Fibroblast of villous mesenchyme (primary cell): ENCODE results near the gene ABHD16A. TPM values are rescaled to one million over a fixed set of nuclear protein-coding genes. Genes with fewer than 3 reads are reported as not detected.

ENCODE experiments used
- DNase-seq: peaks from one replicate; pipeline ENCODE4 v3.0.0-alpha.2; 2010; ENCODE audit warnings: low read depth
- H3K4me3 ChIP-seq: 2 replicates; pipeline ENCODE4 v1.5.1; 2011; ENCODE audit warnings: low read depth, mild to moderate bottlenecking, low read length
- total RNA-seq: library from RNA; depleted of rRNA; stranded (reverse); fragments of >200 nt; gene quantifications from 2 replicates; pipeline ENCODE4 v1.2.3, GENCODE V29; 2012
- TF ChIP-seq, protein P1 (sequence below): IDR thresholded peaks from 2 replicates; pipeline ENCODE4 v1.5.1; 2012; ENCODE audit warnings: low read depth, mild to moderate bottlenecking, low read length; ENCODE audit not compliant: insufficient read depth

ABHD16A gene
- total RNA-seq, 1 donor, result 76.0 TPM

DNA sequence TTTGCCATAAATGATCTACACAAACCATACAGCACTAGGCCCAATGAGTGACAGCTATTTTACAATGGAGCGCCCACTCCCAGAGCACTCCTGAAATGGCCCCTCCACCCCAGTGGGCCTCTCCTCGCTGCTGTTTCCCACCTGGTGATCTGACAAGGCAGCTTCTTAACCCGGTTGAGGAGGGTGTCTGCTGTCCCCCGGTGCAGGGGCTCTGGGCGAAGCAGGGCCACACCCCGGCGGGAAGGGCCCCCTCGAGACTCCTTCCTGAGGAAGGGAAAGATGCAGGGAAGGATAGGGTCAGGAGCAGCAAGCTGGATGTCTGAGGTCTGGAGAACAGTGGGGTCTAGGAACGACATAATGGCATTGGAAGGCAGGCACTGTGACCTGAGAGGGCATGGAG lies 10.2 kb downstream of the ABHD16A start:
- H3K4me3 ChIP-seq, result no peak overlapping the region
- TF ChIP-seq, protein P1, sequence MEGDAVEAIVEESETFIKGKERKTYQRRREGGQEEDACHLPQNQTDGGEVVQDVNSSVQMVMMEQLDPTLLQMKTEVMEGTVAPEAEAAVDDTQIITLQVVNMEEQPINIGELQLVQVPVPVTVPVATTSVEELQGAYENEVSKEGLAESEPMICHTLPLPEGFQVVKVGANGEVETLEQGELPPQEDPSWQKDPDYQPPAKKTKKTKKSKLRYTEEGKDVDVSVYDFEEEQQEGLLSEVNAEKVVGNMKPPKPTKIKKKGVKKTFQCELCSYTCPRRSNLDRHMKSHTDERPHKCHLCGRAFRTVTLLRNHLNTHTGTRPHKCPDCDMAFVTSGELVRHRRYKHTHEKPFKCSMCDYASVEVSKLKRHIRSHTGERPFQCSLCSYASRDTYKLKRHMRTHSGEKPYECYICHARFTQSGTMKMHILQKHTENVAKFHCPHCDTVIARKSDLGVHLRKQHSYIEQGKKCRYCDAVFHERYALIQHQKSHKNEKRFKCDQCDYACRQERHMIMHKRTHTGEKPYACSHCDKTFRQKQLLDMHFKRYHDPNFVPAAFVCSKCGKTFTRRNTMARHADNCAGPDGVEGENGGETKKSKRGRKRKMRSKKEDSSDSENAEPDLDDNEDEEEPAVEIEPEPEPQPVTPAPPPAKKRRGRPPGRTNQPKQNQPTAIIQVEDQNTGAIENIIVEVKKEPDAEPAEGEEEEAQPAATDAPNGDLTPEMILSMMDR, result no peak
- DNase-seq, result no peak

- no peak overlapping the region for H3K4me3 ChIP-seq
- no peak for DNase-seq
- TF ChIP-seq, protein P1, result no peak
These were observed 10.8 kb downstream of the ABHD16A start for GRCh38 chr6:31692353-31692752.

DNA sequence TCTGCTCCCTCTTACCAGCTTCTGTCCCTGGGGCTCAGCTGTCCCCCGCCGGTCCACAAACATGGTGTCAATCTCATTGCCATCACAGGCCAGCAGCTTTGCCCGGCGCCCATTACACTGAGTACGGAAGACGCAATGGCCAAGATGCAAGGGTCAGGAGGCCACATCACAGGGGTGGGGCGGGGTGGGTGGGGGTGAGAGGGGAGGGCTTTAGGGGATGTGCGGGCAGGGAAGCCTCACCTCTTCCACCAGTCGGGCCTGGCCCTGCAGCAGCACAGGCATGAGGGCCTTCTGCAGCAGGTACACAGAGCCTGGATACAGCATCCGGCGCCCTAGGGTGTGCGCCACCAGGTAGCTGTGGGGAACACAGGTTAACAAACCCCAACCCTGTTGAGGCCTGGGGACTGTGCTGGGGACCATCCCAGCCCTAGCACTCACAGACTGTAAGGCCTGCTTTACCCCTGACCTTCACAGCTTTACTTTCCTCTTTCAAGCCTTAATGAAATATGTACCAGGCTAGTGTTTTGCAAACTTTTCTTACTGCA lies 11.5 kb downstream of the ABHD16A start:
- TF ChIP-seq, protein P1, result no peak
- no peak for DNase-seq
- no peak overlapping the region for H3K4me3 ChIP-seq

DNA sequence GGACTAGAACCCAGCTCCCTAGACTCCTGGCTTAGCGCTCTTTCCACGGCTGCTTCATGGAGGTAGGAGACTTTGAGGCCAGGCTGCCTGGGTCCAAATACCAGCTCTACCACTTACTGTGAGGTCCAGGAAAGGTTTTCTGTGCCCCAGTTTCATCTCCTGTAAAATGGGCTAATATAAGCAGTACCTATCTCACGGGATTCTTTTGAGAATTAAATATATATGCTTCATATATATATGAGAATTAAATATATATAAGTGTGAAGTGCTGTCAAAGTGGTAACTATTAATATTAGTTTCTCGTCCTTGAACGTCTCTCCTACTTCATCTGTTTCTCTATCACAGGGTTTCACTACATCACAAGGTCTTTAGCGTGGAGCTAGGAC lies 12.1 kb downstream of the ABHD16A start:
- TF ChIP-seq, protein P1, result no peak
- no peak for DNase-seq

GRCh38 chr6:31690231-31691077 lies 12.7 kb downstream of the ABHD16A start:
- peak; percentile 19 for DNase-seq
- TF ChIP-seq, protein P1, result no peak
- no peak overlapping the region for H3K4me3 ChIP-seq

More for the DNA sequence above, 12.1 kb downstream of the ABHD16A start:
- no peak overlapping the region for H3K4me3 ChIP-seq

DNA sequence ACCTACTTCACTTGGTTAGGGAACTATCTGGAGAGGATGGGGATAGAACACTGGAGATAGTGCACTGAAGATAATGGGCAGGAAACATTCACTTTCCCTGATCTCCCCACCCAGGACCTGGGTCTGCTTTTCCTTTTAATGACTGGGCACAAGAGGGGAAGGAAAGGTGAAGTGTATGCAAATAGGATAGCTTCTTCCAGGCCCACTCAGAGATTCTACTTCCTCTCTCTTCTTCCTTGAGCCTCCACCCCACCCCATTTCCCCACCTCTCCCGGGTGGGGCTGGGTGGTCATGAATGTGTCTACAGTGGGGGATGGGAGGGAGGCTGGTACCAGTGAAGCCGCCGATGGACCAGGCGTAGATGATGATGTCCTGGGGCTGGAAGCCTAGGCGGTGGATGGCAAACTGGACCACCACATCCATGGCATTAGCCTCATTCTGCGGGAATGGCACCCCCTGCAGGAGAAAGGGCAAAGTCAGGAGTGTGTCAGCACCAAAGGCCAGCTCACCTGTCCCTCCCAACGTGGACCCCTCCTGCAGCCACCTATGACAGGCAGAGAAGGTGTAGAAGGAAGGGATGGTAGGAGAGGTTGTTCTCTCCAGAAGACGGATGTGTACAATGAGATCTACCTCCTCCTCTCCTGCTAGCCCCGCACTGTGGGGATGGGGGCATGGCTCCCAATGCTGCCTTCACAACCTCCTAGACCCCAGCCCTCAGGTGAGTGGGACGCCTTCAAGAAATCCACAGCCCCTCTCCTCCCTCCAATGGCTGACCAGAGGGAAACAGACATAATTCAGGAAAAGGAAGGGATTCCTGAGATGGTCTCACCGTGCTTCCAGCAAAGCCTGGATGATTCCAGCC lies 13.6 kb downstream of the ABHD16A start:
- TF ChIP-seq, protein P1, result peak; percentile 37
- no peak for DNase-seq
- no peak overlapping the region for H3K4me3 ChIP-seq
